Stimulated activated CD8-positive, alpha-beta memory T cell treated with anti-CD3 and anti-CD28 coated beads, Interleukin-4, amount 100 ng/mL, for 24 hours (primary cell): Measurements from ENCODE around the gene SEC61B.

Source experiments
- DNase-seq: peaks from one replicate; pipeline ENCODE4 v3.0.0-alpha.2; 2020; ENCODE audit warnings: low read depth

Gene SEC61B

DNA sequence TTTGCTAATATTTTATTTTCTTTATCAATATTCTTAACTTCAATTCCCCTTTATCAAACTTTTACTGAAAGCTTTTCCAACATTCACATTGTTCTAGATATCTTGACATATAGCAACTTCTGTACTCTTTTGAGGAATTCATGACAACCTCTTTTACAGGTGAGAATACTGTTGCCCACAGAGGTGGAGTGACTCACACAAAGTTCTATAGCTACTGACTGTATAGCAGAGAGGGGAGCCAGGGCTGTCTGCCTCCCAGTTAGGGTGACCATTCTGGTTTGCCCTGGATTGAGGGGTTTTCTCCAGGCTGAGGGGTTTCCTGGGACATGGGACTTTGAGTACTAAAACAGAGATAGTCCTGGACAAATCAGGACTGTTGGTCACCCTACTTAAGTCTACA is 16.2 kb downstream of the SEC61B start:
- no peak for DNase-seq

DNA sequence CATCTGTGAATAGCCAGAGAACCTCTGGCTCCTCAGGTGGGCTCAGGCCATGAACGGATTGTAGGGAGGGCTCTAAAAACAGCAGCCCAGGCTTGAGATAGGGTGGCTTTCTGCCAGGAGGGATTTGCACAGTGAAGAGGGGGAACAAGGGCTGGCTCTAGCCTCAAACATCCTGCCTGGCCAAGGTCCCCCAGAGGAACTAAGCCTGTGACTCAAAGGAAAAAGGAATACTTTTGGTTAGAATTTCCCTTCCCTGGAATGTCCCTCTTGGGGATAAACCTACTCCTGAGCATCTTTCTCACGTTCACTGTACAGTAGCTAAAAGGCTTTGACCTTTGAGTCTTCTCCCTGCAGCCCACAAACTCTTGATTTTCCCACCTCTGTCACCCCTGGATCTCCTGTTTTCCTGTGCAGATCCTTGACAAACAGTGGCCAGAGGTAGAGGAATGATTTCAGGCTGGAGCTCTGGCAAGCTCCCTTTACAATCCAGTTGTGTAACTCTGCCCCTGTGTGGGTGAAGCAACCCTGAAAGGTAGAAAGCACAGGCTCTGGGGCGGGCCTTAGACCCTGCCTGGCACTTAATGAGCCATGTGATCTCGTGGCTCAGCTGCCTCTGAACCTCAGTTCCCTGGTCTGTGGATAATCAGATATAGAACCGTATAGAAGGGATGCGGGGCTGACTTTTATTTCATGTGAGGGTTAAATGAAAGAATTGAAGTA is 17.4 kb downstream of the SEC61B start:
- no peak for DNase-seq

DNA sequence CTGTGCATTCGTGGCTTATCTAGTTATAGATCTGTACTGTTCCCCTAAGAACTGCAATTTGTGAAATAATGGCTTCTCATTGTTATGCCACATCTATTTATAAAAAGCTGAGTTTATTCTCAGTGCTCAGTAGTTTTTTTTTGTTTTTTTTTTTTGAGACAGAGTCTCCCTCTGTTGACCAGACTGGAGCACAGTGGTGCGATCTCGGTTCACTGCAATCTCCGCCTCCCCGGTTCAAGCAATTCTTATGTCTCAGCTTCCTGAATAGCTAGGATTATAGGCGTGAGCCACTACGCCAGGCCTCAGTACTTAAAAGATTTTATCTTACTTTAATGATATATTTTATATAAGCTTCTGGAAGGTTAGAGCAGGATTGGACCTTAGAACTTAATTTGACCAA is 19.0 kb downstream of the SEC61B start:
- DNase-seq: no peak

DNA sequence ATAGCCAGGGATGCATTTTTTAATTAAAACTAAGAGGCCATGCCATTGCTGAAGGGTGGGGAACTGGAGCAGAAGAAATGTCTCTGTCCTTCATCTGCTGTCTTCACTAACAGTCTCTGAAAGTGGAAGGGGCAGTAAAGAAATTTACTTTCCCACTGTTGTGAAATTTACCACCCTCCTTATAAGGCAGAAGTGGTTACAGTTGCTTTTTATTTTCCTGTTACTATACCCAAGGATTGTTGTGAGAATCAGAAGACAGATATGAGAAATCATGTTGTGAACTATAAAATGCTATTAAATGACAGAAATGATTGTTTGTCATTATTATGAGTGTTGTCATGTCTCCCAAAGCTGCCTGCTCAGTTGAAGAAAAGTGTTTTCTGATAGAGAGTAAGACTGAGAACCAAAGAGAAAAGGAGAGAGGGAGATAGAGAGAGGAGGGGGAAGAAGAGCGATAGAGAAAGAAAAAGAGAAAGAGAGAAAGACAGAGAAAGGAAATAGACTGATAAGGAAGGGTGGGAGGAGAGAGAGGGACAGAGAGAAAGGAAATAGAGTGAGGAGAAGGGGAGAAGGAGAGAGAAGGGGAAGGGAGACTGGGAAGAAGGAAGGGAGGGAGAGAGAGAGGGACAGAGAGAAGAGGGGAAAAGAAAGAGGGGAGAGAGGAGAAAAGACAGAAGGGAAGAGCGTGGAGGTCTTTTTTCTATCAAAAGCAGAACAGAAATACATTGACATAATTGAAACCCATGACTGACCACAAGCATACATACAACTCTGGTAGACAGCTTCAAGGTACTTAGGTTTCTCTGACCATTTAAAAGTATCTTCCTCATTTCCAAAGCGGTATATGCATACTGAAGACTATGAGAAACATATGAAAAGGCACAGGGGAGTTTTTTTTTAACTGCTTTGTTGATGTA is 22.5 kb downstream of the SEC61B start:
- no peak for DNase-seq

DNA sequence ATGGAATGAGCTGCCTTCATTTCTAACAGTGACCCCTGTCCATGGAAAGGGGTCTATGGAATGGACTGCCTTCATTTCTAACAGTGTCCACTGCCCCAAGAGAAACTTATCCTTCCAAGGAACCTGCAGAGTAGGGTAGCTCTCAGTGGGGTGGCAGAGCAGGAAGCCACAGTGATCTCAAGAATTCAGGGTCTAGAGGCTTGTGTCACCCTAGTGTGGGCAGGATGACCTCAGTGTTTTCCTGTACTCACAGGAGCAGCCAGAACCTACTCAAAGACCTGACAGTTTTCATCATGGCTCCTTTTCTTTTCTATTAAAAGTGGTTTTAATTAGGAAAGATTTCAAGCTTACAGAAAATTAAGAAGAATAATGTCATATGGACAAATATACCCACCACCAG is 27.5 kb downstream of the SEC61B start:
- no peak for DNase-seq

DNA sequence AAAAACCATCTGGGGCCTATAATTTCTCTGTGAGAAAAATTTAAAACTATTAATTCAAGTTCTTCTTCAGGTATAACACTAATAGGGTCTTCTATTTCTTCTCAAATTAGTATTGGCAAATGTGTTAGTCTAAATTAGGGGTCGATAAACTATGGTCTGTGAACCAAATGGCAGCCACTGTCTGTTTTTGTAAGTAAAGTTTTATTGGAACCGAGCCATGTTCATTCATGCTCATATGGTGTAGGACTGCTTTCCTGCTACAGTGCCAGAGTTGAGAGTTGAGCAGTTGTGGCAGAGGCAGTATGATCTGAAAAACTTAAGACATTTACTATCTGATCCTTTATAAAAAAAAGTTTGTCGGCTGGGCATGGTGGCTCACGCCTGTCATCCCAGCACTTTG is 29.1 kb downstream of the SEC61B start:
- no peak for DNase-seq

DNA sequence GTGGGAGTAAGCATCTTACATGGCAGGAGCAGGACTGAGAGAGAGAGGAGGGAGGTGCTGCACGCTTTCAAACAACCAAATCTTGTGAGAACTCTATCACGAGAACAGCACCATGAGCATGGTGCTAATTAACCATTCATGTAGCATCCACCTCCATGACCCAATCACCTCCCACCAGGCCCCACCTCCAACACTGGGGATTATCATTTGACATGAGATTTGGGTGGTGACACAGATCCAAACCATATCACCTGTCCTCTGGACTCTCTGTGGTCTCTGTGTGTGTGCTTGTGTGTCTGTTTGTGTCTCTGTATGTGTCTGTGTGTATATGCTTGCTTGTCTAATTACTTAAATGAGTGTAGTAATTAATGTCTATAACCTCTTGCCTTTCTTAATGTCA is 31.1 kb downstream of the SEC61B start:
- DNase-seq: no peak

DNA sequence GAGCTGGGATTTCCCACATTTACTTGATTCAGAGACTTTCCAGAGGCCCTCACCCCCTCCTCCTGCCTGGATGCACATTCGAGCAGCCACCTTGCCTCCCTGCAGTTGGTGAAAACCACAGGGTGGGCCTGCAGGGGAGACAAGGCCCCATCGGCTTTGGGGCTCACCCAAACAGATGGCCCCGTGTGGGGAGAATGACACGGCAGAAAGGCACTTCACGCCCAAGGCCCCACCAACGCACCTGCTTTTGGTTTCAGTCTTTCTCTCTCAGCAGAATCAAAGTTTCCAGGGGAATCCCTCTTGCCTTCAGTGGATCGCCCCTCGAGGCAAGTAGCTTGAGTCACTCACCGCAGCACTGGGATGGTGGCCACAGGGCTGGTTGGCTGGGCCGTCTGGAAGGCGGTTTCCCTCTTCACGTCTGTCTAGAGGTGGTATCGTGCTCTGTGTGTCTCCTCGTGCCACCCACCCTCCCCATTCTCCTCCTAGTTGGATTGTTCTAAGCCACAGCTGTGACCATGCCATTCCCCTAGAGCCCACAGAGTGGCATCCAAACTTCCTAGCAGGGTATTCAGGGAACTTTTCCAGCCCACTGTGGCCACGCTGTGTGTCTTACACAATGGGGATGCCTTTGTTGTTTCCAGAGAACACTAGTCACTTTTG is 31.8 kb downstream of the SEC61B start:
- DNase-seq: peak; percentile 78

DNA sequence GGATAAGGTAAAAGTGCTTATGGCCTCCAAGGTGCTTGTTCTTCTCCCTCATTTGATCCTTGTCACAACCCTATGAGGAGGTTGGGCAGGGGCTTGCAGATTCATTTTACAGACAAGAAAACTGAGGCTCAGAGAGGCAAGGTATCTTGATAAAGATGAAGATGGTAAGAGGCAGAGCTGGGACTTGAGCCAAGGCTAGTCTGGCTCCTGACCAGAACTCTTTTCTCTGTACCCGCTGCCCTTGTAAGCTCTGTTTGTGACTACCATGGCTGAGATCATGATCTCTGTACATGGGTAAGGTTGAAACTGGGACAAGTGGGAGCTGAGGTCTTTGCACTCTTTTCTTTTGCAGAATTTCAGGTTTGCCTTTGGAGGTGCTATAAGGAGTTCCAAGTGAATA is 33.6 kb downstream of the SEC61B start:
- DNase-seq: no peak

DNA sequence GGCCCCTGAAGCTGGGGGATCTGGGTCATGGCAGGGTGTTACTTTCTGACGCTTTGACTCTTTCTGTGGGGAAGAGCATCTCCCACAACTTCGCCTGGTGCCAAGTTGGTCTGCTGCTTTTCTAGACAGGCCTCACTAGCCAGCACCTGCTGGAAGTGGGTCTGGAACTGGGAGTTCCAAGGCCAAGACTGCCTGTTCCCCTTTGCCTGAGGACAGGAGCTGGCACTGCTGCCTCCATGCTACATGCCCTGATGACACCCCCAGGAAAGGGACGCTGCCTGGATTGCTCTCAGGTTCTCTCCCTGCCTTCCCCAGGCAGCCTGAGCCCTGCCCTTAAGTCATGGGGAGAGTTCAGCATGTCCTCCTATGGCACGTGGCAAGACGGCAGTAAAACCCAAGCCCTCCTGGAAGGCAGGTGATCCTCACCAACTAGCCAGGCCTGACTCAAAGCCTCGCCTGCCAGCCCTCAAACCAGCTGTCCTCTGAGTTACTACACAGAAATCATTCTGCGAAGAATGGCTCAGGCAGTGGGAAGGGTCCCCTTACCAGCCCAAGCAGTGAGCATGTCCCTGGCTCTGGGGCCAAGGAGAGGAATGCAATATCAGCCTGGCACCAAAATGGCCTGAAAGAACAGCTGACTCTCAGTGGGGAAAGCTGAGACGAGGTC is 35.8 kb downstream of the SEC61B start:
- DNase-seq: no peak

DNA sequence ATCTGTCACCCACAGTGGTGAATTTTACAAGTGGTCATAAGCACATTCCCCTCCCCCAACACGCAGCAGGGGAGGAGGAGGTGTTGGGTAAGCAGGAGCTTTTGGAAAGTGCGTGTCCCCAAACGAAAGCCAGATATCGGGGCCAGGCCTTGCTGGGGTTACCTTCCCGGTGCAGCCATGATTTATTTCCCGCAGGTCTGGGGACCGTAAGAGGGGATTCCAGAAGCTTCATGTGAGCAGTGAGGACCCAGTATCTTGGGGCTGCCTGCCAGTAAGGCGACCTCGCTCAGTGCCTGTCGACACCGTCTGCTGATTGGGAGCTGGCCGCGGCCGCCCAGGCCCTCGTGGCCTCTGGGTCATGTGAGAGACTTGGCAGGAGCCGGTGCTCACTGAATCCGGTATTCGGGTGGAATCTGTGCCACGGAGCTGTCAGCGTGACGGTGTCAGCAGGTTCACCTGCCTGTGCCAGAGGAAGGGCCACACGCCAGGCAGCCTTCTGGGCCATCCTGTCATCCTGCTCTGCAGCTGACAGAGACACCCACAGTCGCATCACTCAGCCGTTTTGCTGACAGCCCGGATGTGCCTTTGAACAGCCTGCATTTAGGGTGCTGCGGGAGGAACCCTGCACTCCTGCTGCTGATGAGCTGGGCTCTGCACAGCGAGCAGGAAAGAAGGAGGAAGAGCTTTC is 37.3 kb downstream of the SEC61B start:
- DNase-seq: no peak

DNA sequence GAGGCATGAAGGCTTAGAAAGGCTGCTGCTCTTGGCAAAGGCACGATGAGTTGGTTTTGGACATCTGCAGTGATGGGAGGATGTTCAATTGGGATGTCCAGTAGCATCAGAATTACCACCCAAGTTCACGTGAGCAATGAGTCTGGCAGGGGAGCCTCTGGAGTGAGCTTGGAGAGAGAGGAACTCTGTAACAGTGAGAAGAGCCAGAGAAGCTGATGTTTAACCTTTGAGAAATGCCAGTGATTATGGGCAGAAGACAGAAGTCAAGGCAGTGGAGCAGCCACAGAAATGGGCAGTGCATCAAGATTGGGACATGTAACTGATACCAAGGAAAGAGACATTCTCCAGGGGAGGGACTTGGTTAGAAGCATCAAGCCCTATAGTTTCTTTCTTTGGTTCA is 39.8 kb downstream of the SEC61B start:
- DNase-seq: no peak

DNA sequence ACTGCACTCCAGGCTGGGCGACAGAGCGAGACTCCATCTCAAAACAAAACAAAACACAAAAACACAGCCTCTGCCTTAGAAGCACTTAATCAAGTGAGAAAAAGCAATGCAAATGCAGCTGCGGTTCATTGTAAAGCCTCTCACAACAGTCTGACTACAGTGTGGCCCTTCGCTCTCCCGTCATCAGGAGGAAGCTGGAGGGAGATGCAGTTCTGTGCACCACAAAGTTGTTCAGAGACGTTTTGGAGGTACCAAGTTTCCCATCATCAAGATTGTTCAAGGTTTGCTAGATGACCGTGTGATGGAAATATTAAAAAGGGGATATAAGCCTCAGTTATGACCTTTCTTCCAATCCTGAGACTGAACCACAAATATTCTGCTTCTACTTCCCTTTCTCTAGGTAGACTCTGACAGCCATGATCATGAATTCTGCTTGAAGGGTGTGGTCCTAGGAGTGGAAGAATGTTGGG is 40.9 kb downstream of the SEC61B start:
- no peak for DNase-seq

DNA sequence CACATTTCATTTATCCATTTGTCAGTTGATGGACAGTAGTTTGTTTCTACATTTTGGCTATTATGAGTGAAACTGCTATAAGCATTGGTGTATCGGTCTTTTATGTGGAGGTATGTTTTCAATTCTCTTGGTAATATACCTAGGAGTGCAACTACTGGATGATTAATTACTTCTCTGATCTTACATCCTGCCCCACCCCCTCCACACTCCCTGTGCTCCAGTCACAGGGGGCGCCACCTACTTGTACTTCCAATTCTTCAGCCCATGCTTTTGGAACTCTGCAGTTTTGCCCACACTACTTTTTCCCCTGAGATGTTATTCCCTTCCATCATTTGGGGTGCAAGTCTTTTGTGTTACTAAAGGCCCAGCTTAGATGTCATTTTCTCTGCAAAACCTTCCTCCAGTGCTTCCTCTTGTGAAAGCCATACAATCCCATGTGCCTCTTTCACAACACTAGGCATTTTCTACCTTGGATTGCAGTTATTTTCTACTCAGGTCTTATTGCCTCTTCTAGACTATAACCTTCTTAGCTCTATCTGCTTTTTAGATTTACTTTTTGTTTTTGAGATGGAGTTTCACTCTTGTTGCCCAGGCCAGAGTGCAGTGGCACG is 42.1 kb downstream of the SEC61B start:
- no peak for DNase-seq

DNA sequence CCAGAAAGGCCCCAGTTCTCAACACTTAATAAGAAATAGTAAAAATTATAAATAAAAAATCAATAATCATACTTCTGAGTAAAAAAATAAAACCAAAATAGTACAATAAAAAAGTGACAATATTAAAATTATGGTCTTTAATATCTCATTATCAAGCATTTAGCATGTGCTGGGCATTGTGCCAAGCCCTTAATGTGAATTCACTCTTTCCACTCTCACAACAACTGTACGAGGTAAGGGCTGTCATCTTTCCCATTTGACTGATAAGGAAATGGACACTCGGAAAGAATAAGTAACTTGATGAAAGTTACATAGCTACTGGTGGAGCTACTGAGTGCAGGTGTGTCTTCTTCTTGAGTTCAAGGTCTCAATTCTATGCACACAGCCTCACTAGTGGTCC is 43.6 kb downstream of the SEC61B start:
- no peak for DNase-seq

DNA sequence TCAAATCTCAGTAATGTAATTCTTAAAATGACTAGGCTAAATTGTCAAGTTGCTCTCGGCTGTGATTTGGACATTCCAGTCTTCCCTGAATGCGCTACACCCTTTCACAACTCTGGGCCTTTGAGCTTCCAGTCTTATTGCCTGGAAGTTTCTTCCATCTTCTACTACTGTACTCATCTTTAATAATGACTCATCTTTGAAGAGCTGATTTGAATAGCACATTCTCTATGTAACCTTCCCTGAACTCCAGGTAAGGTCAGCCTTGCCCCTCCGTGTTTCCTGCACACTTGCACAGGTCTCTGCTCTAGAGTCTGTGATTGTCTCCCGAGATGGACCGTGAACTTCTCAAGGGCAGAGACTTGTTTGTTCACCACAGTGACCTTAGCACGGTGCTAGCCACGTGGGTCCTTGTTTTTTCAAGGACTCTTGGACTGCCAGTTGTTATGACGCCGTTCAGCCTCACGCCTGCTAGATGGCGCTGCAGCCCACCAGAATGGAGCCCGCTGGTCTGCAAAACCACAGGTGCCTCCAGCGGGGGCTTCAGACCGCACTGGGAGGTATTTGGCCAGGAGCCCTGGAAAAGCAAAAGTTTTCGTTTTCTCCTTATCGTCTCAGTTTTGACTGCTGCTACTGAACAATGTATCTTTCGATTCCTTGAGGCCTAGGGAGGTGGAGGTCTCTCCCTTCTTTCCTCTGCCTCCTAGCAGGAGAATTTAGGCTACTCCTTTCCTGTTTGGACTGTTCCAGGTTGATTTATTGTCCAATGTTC is 44.4 kb downstream of the SEC61B start:
- DNase-seq: peak; percentile 59

DNA sequence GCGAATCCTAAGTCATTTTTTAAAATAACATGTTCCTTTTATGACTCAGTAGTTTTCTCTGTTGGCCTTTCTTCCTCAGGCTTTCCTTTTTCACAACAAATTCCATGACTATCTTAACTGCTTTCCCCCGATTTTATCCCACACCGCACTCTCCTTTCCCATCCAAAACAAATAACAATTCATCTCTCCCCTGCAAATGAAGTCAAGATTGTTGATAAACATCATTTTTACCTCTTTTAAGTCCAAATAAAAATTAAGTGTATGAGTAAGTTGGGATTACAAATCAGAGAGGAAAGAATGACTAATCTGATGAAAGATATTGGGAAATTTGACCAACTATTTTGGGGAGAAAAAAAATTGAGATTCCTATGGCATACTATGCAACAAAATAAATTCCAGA is 47.3 kb downstream of the SEC61B start:
- DNase-seq: no peak

DNA sequence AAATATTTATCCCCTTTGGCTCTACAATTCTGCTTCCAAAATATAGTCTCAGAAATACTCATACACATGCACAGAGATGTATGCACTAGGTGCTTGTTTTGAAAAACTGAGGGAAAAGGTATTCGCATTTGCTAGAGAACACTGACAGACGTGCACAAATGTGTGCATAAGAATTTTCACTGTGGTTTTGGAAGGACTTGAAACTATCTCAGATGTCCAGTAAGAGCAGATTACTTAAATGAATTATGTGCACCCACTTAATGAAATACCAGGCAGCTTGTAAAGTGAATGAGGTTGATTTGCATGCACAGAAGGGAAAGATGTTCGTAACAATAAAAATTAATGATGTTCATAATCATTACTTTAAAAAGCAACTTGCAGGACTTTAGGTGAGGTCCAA is 48.4 kb downstream of the SEC61B start:
- DNase-seq: no peak

DNA sequence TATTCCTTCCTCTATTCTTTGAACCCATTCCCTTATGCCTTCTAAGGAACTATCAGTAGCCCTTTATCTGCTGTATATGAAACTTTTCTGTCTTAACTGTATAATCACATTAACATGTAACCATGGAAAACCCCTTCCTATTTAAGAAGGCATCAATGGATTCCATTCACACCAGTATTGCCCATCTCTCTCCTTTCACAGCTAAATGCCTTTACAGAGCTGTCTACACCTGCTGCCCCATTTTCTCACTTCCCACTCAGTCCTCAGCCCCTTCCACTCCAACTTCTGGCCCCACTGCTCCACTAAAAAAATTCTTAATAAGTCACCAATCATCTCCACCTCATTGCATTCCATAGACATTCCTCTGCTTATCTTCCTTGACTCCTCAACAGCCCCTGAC is 50.8 kb downstream of the SEC61B start:
- no peak for DNase-seq

DNA sequence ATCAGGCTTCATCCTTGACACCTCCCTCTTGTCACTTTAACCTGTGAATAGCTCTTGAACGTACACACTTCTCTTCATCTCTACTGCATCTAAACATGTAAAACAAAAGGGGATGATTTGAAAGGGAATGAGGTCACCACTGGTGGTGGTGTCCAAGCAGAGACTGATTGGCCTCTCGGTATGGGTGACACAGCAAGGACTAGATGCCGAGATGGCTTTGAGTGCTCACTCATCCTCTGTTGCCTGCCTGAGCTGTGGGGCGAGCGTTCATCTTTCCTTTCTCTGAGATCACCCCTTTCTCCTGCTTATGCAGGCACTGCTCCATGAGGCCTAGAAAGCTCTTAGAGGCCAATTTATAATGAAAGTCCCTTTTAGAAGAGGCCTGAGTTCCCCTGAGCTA is 51.9 kb downstream of the SEC61B start:
- no peak for DNase-seq

DNA sequence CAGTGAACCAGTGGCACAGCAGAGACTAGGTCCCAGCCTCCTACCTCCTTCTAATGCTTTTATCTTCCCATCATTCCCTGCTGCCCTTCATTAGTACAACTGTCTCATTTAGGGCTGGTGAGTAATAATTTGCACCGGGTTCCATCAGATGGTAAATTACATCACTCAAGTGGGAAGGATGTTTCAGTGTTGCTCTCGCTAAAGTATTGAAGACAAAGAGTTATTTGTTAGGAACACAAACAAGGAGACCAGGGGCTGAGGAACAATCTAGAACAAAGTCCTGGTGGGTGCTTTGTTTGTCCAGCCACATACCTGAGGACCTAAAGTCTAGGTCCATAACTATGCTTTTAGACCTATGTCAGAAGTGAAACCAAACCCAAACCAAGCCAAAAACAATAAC is 52.4 kb downstream of the SEC61B start:
- no peak for DNase-seq
